NCI-H146 (cell line): ENCODE measurements around the gene ACTRT2.

Experiments
- DNase-seq: peaks from one replicate; lab custom pipeline; 2025; lab: John Stamatoyannopoulos, UW

Gene ACTRT2

GRCh38 chr1:3021233-3021671 lies at the start of gene ACTRT2:
Gene ACTRT2, plus strand, starts transcription at chr1:3021467. Its CDS starts 220 bp downstream, at chr1:3021687.
- DNase-seq: no peak

- DNase-seq: no peak
Measured at GRCh38 chr1:2971609-2972008, 49.7 kb upstream of the ACTRT2 start.

GRCh38 chr1:2972011-2972878 lies 49.0 kb upstream of the ACTRT2 start:
- no peak for DNase-seq

GRCh38 chr1:2972879-2973575 lies 48.2 kb upstream of the ACTRT2 start:
- DNase-seq: no peak

DNA sequence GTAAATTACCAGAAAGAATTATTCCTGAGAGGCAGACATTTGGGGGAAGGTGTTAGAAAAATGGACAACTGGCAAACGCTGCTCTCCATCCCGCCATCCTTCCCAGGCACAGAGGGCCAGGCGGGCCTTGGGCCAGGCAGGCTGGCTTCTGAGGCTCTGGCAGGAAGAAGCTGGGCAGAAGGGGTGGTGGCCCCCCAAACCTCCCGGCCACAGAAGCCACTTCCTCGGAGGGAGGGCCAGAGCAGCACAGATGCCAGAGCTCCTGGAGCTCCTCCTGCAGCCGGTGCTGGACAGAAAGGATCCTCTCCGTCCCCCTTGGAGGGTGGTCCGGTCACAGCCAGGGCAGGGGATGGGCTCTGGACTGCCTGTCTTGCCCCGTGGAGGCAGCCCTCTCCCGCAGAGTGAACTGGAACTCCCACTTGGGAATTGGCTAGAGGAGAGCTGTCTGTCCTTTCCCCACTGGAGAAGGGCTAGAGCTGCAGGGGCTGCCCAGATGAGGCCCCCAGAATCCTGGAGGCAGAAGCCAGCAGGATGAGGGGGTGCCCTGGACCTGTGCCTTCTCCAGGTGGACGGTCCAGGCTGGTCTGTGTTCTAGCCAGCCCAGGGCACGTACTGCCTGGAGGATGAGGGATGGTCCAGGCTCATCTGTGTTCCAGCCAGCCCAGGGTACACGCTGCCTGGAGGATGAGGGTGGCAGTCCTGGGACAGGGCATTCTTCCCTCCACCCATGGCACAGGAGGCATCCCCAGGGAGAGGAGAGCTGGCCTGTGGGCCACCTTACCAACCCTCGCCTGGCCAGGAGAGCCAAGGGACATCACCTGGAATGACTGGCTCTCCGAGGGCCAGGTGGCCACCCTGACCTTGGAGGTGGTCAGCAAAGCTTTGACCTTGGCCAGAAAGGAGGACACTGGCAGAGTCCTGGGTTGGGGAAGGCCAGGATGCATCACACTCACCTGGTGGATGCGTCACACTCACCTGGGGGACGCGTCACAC lies 47.4 kb upstream of the ACTRT2 start:
- DNase-seq: no peak

DNA sequence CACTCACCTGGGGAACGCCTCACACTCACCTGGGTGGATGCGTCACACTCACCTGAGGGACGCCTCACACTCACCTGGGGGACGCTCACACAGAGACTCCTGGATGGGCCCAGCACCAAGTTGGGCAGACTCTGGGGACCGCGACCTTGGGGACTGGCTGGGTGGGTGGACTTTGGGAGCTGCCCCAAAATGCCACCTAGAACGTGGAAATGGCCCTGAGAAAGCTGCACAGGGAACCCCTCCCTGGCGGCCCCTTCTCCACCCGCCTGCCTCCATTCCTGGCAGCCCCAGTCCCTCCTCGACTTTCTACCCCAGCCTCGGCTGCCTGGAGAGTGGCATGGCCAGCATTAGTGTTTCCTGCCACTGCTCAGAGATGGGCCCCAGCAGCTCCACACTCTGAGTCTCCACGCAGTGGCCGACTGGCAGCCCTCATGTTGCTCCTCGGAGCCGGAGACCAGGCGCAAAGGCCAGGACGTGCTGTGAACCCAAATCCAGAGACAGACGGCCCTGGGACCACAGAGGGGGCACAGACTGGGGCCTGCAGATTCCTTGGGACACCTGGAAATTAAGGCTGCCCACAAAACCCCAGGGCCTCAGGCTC lies 46.5 kb upstream of the ACTRT2 start:
- no peak for DNase-seq

GRCh38 chr1:2975466-2976179 lies 45.6 kb upstream of the ACTRT2 start:
- DNase-seq: no peak

DNA sequence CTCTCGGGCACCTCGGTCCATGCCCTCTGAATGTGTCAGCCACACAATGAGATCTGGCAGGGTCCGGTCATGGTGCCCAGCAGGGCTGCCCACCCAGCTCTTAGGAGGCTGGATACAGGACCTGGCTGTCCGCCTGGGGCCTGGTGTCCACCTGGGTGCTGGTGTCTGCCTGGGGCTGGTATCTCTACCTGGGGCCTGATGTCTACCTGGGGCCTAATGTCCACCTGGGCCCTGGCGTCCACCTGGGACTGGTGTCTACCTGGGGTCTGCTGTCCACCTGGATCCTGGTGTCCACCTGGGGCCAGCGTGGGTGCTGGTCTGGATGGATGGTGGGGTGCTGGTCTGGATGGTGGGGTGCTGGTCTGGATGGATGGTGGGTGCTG lies 45.1 kb upstream of the ACTRT2 start:
- no peak for DNase-seq

DNA sequence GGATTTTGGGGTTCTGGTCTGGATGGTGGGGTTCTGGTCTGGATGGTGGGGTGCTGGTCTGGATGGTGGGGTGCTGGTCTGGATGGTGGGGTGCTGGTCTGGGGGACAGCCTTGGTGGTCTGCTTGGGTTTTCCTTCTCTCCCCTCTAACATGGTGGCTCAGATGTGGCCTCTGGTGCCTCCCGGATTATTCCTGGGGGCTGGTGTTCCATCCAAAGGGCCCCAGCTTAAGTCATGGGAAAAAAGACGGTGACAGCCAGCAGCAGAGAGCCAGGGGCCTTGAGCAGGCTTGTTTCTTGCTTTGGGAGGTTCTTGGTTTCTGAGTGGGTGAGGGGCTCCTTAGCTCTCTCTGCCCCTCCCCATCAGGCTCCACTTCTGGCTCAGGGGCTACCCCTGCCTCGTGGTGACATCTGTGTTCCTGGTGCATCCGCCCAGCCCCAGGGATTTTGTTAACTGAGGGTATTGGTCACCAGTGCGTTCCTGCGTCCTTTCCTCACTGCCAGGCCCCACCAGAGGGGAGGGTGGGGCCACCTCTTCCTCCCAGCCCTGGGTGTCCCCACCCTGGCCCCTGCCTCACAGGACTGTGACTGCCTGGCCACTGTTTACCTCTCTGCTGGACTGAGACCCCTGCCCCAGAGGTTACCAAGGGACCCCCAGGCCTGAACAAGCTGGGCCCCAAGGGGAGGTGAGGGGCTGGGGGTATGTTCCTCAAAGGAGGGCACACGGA lies 43.2 kb upstream of the ACTRT2 start:
- DNase-seq: no peak

GRCh38 chr1:2978691-2979190 lies 42.5 kb upstream of the ACTRT2 start:
- DNase-seq: no peak

DNA sequence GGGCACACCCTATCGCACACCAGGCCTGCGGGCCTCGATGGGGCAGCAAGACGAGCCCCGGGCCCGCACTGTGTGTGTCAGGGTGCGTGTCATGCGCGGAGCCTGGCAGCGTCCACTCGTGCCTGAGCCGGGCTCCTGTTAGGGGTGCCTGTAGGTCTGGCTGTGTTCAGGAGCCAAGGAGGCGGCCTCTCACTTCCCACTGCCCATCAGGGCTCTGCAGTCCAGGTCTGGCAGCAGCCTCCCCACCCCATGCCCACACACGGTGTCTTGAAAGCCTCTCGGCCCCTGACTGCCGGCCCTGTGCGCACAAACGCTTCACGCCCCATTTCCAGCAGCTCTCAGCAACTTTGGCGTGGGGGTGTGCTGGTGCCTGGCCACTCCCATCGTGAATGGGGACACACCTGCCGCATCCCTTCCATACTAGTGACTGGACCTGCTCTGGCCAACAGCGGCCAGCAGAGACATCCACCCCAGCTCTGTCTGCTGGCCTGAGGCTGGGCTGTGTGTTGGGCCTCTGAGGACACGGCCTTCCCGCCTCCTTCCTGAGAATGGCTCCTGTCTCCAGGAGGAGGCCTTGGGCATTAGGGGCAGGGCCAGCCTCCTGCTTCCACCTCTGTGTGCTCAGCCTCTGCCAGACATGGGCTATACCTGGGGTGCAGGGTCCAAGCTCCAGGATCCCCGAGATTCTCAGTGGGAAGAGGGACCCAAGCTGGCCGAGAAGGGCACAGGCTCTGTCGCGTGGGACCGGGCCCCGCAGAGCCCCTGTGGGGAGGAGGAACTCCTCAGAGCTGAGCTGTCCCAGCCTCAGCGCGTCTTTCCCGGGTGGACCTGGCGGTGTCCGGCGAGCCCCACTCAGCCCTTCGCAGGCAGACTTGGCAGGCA lies 41.8 kb upstream of the ACTRT2 start:
- no peak for DNase-seq

DNA sequence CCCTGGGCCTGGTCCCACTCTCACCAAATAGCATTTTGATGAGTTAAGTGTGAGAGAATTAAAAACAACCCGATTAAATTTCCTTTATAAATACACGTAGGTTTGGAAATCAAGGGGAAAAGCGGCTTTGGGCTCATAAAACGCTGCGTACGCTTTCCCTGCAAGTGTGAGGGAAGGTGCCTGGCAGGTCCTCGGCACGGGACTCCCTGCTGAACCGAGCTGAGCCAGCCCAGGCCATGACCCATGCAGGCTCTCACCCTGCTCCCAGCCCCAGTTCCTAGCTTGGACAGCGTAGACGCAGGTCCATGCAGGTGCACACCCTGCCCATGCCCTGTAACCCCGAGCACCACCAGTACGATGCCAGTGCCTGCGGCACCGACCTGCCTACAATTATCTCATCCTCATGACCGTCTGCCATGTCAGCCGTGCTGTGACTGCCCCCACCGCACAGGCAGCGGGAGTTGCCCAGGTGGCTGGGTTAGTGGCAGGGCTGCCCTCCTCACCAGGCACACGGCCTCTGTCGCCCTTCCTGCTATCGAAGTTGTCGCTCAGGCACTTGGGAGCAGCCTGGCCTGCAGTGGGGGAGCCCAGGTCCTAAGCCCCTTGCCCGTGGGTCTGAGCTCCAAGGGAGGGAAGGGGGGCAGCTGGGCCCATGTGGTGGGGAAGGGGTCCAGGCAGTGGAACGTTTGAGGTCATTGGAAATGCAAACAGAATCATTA lies 41.0 kb upstream of the ACTRT2 start:
- DNase-seq: no peak

- no peak for DNase-seq
Measured at GRCh38 chr1:2980849-2981248, 40.4 kb upstream of the ACTRT2 start.

- no peak for DNase-seq
Measured at GRCh38 chr1:2981388-2981787, 39.9 kb upstream of the ACTRT2 start.

DNA sequence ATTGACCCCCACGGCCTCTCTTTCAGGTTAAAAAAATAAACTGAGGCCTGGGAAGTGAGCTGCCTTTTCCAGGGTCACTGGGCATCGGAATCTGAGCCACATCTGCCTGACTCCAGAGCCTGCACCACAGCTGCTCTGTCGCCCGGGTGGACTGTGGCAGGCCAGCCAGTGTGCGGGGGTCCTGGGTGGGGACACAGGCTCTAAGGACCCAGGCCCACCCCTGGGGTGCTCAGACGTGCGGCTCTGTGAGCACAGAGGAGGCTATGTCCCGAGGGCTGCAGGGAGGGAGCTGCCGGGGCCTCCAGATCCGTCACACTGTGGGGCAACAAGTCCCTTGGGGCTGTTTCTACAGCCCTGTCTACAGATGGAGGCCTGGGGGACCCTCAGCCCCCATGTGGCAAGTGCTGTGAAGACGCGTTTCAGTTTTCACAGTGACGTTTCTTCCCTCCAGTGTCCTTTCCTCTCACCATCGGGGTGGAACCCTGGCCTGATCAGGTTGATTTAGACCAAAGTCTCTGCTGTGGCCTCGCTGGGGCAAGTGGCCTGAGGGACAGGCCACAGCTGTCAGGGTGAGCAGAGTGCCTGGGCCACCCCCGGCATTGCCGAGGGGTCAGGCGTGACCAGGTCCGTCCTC lies 39.2 kb upstream of the ACTRT2 start:
- no peak for DNase-seq

DNA sequence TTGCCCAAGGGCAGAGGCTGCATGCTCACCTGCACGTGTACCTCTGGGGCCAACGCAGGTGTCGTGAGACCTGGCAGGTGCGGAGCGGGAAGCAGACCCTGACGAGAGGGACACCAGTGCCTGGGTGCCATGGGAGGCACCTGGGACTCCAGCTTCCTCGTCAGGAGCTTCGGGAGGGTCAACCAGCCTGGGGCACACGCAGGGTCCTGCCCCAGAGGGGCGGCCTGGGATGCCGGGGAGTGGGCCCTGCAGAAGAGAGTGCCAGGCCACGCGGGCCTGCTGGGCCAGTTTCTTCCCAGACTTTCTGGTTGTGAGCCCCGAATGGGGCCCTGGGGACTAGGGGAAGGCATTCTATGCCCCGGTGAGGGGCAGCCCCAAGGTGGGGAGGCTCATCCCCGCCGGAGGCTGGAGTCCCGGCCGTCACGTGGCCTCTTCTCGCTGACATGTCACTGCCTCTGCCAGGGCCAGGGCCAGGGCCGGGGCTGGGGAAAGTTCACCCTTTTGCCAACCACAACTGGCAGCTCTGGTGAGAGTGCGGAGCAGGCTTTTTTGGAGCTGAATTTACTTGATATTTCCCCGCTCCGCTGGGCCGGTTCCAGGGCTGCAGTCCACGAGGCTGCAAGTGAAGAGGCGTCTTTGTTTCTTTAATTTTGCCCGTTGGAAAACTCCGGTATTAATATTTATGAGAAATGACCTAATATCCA lies 38.5 kb upstream of the ACTRT2 start:
- DNase-seq: no peak

DNA sequence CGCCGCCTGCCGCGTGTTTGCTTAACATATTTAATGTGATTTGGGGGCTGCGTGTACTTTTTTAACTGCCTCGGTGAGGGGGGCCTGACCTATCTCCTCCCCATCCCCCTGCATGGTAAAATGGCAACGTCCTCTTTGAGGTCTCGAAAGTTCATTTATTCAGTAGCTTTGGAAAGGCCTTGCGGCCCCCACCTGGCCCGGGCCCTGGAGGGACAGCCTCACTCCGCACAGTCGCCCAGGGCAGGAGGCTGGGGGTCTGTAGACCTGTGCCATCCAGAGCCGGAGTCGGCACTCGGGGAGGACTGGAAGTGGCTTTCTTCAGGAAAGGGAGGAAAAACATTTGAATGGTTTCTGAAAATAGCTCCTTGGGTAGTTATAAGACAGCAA lies 38.0 kb upstream of the ACTRT2 start:
- no peak for DNase-seq
